HL-60 (cell line): ENCODE results near the gene ZFYVE16.
"Not testable (repeated sequence)": the region's sequence is repeated elsewhere in the genome, so short reads cannot be mapped to it uniquely, and the experiment has no call there.

Experiments
- DNase-seq, 2 experiments: peaks; one replicate each; pipeline ENCODE4 v3.0.0-alpha.2; 2010 to 2020; ENCODE audit warnings: low read depth in 1 of 2, low spot score in 1 of 2
- H3K27ac ChIP-seq: fragments of 250-450 bp; sonication (Bioruptor Pico); replicated peaks from 2 replicates; pipeline ENCODE4 v1.5.1; 2020; ENCODE audit warnings: mild to moderate bottlenecking, moderate library complexity
- H3K27me3 ChIP-seq: fragments of 250-450 bp; sonication (Bioruptor Pico); 2 replicates; pipeline ENCODE4 v1.5.1; 2021; ENCODE audit warnings: mild to moderate bottlenecking, moderate library complexity; ENCODE audit not compliant: insufficient read depth, poor library complexity, severe bottlenecking
- H3K4me3 ChIP-seq: replicated peaks from 2 replicates; pipeline ENCODE4 v1.5.1; 2011; ENCODE audit warnings: mild to moderate bottlenecking, control low read depth, low read length; ENCODE audit not compliant: insufficient read depth
- GABPA ChIP-seq: IDR thresholded peaks from 2 replicates; pipeline ENCODE4 v1.6.1; 2012; ENCODE audit warnings: low read depth
- POLR2AphosphoS5 ChIP-seq: IDR thresholded peaks from 2 replicates; pipeline ENCODE4 v1.6.1; 2012; ENCODE audit warnings: low read depth
- SPI1 ChIP-seq: IDR thresholded peaks from 2 replicates; pipeline ENCODE4 v1.6.1; 2012; ENCODE audit warnings: low read depth, mild to moderate bottlenecking, borderline replicate concordance
- TF ChIP-seq, protein P1 (sequence below): IDR thresholded peaks from one replicate; pipeline ENCODE4 v1.5.1; 2011; ENCODE audit warnings: low read length, control low read depth, inconsistent platforms; ENCODE audit not compliant: insufficient read depth
- TF ChIP-seq, protein P2 (sequence below): IDR thresholded peaks from 2 replicates; pipeline ENCODE4 v1.6.1; 2012; ENCODE audit warnings: low read depth; ENCODE audit not compliant: insufficient replicate concordance

ZFYVE16 gene

DNA sequence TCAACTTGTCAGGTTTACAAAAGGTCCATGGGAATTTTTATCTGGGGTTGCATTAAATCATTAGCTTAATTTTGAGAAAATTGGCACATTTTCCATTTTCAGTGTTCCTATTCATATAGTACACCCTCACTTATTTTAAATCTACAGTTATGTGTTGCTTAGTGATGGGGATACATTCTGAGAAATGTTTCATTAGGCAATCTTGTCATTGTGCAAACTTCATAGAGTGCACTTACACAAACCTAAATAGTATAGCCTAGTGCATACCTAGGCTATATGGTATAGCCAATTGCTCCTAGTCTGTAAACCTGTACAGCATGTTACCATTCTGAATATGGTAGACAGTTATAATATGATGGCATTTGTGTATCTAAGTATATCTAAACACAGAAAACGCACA is 60.3 kb downstream of the ZFYVE16 start:
- Histone ChIP-seq H3K27ac (no peak overlapping the region), H3K4me3 (no peak overlapping the region), H3K27me3 (no peaks in the 10 kb centered on the region)
- TF ChIP-seq GABPA: no peak
- peak in 1 of 2 experiments; percentile 6 for DNase-seq

DNA sequence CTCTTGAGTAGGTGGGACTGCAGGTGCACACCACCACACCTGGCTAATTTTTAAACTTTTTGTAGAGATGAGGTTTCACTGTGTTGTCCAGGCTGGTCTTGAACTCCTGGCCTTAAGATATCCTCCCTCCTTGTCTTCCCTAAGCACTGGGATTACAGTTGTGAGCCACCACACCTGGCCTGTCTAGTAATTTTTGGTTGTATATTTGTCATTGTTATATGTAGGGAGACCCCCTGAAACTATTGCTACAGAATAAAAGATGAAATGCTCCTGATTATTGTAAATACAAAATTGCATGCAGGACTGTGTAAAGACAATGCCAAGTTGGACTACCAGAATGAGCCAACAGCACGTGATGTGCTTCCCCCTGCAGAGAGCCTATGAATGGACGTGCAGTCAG is 62.8 kb downstream of the ZFYVE16 start:
- DNase-seq: not testable (repeated sequence)

DNA sequence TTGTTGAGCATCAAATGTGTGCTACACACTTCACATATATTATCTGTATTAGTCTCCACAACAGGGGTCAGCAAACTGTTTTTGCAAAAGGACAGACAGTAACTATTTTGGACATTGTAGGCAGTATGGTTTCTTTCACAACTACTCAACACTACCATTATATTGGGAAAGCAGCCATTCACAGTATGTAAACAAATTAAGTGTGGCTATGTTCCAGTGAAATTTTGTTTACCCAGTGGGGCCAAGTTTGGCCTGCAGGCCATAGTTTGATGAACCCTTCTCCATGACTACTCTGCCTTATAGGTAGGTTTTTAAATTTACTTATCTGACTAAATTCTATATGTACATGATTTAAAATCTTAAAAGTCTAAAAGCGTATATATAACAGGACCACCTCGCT is 67.1 kb downstream of the ZFYVE16 start:
- Histone ChIP-seq H3K27me3 (no peaks in the 10 kb centered on the region), H3K27ac (no peak overlapping the region), H3K4me3 (no peak overlapping the region)
- no peak for DNase-seq
- no peak for TF ChIP-seq SPI1
- no peak for TF ChIP-seq GABPA
- TF ChIP-seq POLR2AphosphoS5: no peak
- TF ChIP-seq, protein P1, sequence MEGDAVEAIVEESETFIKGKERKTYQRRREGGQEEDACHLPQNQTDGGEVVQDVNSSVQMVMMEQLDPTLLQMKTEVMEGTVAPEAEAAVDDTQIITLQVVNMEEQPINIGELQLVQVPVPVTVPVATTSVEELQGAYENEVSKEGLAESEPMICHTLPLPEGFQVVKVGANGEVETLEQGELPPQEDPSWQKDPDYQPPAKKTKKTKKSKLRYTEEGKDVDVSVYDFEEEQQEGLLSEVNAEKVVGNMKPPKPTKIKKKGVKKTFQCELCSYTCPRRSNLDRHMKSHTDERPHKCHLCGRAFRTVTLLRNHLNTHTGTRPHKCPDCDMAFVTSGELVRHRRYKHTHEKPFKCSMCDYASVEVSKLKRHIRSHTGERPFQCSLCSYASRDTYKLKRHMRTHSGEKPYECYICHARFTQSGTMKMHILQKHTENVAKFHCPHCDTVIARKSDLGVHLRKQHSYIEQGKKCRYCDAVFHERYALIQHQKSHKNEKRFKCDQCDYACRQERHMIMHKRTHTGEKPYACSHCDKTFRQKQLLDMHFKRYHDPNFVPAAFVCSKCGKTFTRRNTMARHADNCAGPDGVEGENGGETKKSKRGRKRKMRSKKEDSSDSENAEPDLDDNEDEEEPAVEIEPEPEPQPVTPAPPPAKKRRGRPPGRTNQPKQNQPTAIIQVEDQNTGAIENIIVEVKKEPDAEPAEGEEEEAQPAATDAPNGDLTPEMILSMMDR: no peak
- TF ChIP-seq, protein P2, sequence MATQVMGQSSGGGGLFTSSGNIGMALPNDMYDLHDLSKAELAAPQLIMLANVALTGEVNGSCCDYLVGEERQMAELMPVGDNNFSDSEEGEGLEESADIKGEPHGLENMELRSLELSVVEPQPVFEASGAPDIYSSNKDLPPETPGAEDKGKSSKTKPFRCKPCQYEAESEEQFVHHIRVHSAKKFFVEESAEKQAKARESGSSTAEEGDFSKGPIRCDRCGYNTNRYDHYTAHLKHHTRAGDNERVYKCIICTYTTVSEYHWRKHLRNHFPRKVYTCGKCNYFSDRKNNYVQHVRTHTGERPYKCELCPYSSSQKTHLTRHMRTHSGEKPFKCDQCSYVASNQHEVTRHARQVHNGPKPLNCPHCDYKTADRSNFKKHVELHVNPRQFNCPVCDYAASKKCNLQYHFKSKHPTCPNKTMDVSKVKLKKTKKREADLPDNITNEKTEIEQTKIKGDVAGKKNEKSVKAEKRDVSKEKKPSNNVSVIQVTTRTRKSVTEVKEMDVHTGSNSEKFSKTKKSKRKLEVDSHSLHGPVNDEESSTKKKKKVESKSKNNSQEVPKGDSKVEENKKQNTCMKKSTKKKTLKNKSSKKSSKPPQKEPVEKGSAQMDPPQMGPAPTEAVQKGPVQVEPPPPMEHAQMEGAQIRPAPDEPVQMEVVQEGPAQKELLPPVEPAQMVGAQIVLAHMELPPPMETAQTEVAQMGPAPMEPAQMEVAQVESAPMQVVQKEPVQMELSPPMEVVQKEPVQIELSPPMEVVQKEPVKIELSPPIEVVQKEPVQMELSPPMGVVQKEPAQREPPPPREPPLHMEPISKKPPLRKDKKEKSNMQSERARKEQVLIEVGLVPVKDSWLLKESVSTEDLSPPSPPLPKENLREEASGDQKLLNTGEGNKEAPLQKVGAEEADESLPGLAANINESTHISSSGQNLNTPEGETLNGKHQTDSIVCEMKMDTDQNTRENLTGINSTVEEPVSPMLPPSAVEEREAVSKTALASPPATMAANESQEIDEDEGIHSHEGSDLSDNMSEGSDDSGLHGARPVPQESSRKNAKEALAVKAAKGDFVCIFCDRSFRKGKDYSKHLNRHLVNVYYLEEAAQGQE: no peak

More for the DNA sequence above, 62.8 kb downstream of the ZFYVE16 start:
- H3K4me3 ChIP-seq, H3K27me3 ChIP-seq, H3K27ac ChIP-seq: not testable (repeated sequence)

DNA sequence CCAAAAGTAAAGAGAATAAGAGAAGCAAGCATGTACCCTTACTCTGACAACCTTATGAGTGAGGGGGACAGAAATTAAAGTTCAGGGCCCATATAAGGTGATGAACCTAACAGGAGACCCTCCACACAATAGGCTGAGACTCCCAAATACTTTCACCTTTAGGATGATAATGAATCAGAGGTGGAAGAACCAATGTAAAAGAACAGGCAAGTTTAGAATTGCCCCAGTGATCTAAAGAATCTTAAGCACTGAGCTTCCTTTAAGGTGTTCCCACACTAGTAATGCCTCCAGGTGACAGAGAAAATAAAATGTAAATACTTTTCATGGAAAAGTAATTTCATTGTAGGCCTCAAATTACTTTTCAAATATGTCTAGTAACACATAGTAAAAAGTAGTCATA is 71.8 kb downstream of the ZFYVE16 start:
- DNase-seq: no peak
- TF ChIP-seq POLR2AphosphoS5: no peak
- TF ChIP-seq, protein P1: no peak
- TF ChIP-seq SPI1: no peak
- TF ChIP-seq, protein P2: no peak
- no peak for TF ChIP-seq GABPA
- no peaks in the 10 kb centered on the region for H3K27me3 ChIP-seq
- H3K4me3 ChIP-seq: no peak overlapping the region
- no peak overlapping the region for H3K27ac ChIP-seq

DNA sequence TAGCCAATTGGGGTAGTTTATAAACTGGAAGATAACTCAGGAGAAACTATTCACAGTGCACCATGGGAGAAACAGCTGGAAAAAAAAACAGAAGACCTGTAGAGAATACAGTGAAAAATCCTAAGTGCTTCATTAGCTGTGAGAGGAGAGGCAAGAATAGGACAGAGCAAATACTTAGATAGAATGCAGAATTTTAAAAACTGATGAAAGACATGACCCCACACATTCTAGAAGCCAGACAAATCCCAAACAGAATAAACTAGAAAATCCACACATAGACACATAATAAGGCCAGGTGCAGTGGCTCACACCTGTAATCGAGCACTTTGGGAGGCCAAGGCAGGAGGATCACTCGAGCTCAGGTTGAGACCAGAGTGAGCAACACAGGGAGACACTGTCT is 72.5 kb downstream of the ZFYVE16 start:
- Histone ChIP-seq H3K27ac (no peak overlapping the region), H3K4me3 (no peak overlapping the region), H3K27me3 (no peaks in the 10 kb centered on the region)
- DNase-seq: no peak
- TF ChIP-seq SPI1 (no peak), POLR2AphosphoS5 (no peak), GABPA (no peak)
- TF ChIP-seq, protein P1: no peak
- TF ChIP-seq, protein P2: no peak
